ENCODE results near the gene USP4. TPM values are rescaled to one million over a fixed set of nuclear protein-coding genes. Genes with fewer than 3 reads are reported as not detected.

The USP4 gene
- total and polyA plus RNA-seq, 3 donors from 2014 or later, result 48.0 to 95.1 (median 72.0) TPM

DNA sequence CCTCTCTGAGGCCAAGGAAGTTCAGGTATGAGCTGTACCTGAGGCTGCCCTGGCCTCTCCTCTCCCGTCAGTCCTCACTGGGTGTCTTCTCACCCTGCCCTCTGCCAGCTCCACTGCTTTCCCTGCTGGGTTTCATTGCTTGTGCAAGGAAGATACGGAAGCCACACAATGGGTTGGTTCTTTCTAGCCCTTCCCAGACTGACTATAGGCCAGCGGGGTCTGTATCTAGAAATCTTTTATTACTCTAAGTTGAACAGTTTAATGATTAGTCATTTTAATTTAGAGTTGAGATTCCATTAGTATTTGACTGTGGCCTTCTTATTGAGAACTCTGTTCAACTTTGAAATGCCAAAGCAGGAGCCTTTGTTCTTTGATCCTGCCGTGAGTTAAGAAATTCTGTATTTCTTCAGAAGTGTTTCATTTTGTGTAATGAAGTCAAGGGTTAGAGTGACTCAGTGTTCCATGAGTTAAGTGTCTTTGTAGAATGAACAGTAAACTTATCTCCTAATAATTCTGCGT is 79.0 kb downstream of the USP4 start:
- Histone ChIP-seq H3K27ac (peak overlapping the region; percentile 34 to 67), H3K36me3 (ENCODE audit: low read depth, missing control alignments) (no peaks in the 10 kb centered on the region), H3K4me1 (peaks cover 38% of the 10 kb centered on the region), H3K9me3 (no peaks in the 10 kb centered on the region), H3K4me3 (no peak overlapping the region), H3K27me3 (no peaks in the 10 kb centered on the region)
- 57 to 60% methylated on average over 5 of the region's 5 CpGs for WGBS, 2 donors
- intact Hi-C loops (cut with DNase I; ENCODE audit: low total_unique reads), result no loop called here
- TF ChIP-seq, protein P1, sequence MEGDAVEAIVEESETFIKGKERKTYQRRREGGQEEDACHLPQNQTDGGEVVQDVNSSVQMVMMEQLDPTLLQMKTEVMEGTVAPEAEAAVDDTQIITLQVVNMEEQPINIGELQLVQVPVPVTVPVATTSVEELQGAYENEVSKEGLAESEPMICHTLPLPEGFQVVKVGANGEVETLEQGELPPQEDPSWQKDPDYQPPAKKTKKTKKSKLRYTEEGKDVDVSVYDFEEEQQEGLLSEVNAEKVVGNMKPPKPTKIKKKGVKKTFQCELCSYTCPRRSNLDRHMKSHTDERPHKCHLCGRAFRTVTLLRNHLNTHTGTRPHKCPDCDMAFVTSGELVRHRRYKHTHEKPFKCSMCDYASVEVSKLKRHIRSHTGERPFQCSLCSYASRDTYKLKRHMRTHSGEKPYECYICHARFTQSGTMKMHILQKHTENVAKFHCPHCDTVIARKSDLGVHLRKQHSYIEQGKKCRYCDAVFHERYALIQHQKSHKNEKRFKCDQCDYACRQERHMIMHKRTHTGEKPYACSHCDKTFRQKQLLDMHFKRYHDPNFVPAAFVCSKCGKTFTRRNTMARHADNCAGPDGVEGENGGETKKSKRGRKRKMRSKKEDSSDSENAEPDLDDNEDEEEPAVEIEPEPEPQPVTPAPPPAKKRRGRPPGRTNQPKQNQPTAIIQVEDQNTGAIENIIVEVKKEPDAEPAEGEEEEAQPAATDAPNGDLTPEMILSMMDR (IDR thresholded peaks at IDR 0.05), result no peak
- TF ChIP-seq POLR2A (IDR thresholded peaks at IDR 0.05), result no peak
- no peak for DNase-seq

GRCh38 chr3:49257187-49257586 is 82.7 kb downstream of the USP4 start:
- TF ChIP-seq POLR2A (IDR thresholded peaks at IDR 0.05), result no peak
- TF ChIP-seq, protein P1 (IDR thresholded peaks at IDR 0.05), result no peak
- H3K36me3 ChIP-seq (ENCODE audit: low read depth, missing control alignments), result no peaks in the 10 kb centered on the region
- intact Hi-C loops (cut with DNase I; ENCODE audit: low total_unique reads), result no loop called here
- 52 to 62% methylated on average over 3 of the region's 3 CpGs for WGBS, 2 donors
- no peaks in the 10 kb centered on the region for H3K9me3 ChIP-seq
- no peak for DNase-seq
- H3K4me1 ChIP-seq, result peaks cover 21% of the 10 kb centered on the region
- no peaks in the 10 kb centered on the region for H3K27me3 ChIP-seq
- H3K4me3 ChIP-seq, result no peak overlapping the region
- no peak overlapping the region for H3K27ac ChIP-seq

DNA sequence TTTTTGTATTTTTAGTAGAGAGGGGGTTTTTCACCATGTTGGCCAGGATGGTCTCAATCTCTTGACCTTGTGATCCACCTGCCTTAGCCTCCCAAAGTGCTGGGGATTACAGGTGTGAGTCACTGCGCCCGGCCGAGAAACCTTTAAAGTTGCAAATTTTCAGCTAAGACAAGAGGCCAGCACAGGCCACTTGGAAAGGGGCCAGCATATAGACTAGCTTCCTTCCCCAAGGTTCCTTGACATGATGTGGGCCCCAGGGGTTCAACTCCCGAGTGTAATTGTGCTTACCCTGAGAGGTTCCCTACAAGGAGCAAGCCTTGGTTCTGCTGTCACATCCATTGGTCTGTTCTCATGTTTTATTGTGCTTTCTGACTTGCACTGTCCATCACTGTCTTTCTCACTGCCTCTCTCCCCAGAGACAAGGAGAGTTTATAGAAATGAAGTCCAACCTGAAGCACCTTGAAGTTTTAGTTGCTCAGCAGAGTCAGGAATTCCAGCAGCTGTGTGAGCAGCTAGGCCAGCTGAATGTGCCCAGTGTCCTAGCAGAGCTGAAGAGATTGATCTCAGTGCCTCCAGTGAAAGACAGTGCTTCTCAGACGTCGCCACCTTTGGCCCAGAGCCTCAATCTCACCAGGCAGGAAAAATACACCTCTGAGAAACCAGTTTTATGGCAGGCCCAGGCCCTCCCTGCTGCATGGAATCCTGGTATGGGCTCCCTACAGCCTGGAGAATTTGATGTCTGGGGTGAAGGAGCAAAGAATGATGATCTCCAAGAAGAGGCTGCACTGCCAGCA is 83.9 kb downstream of the USP4 start:
- peak; percentile 14 for DNase-seq
- H3K4me3 ChIP-seq, result no peak overlapping the region
- no peak for TF ChIP-seq POLR2A (IDR thresholded peaks at IDR 0.05)
- TF ChIP-seq, protein P1 (IDR thresholded peaks at IDR 0.05), result no peak
- intact Hi-C loops (cut with DNase I; ENCODE audit: low total_unique reads), result no loop called here
- H3K9me3 ChIP-seq, result no peaks in the 10 kb centered on the region
- no peak overlapping the region for H3K27ac ChIP-seq
- WGBS, 2 donors, result 72 to 81% methylated on average over 3 to 6 of the region's 6 CpGs
- peaks cover 21% of the 10 kb centered on the region for H3K4me1 ChIP-seq
- no peaks in the 10 kb centered on the region for H3K36me3 ChIP-seq (ENCODE audit: low read depth, missing control alignments)
- H3K27me3 ChIP-seq, result no peaks in the 10 kb centered on the region

- H3K9me3 ChIP-seq, result no peaks in the 10 kb centered on the region
- TF ChIP-seq, protein P1 (IDR thresholded peaks at IDR 0.05), result no peak
- no peak for TF ChIP-seq POLR2A (IDR thresholded peaks at IDR 0.05)
- H3K27me3 ChIP-seq, result no peaks in the 10 kb centered on the region
- H3K4me1 ChIP-seq, result peaks cover 21% of the 10 kb centered on the region
- WGBS, 2 donors, result 69 to 79% methylated on average over 1 of the region's 1 CpG
- intact Hi-C loops (cut with DNase I; ENCODE audit: low total_unique reads), result no loop called here
- no peaks in the 10 kb centered on the region for H3K36me3 ChIP-seq (ENCODE audit: low read depth, missing control alignments)
- no peak overlapping the region for H3K27ac ChIP-seq
- peak; percentile 8 for DNase-seq
- no peak overlapping the region for H3K4me3 ChIP-seq
Measured at GRCh38 chr3:49255112-49255511, 84.7 kb downstream of the USP4 start.
